ENCODE measurements around the gene SLC26A6.

GRCh38 chr3:48596157-48596556 lies 39.1 kb downstream of the SLC26A6 start:
- no peak for TF ChIP-seq CTCF (IDR thresholded peaks at IDR 0.05; ENCODE audit: insufficient read depth, low read length)
- no peak for TF ChIP-seq POLR2AphosphoS5 (IDR thresholded peaks at IDR 0.05; ENCODE audit: low read depth)
